Activated CD4-positive, alpha-beta memory T cell treated with anti-CD3 and anti-CD28 coated beads for 36 hours (primary cell): ENCODE results near the gene GRHL3. TPM values are rescaled to one million over a fixed set of nuclear protein-coding genes. Genes with fewer than 3 reads are reported as not detected.
A peak's percentile ranks its signal among the peaks of the same experiment; 100 is the strongest.

Experiments used
- CTCF ChIA-PET: fragments of 350-600 bp; sonication (Branson Sonifier 250); formaldehyde crosslinking; loops from one replicate; lab custom pipeline; 2021; ENCODE audit warnings: antibody characterized with exemption, inconsistent platforms; lab: Charles Lee
- POLR2A ChIA-PET: fragments of 350-600 bp; sonication (Branson Sonifier 250); formaldehyde crosslinking; loops from one replicate; lab custom pipeline; 2021; ENCODE audit warnings: antibody characterized with exemption; lab: Charles Lee
- DNase-seq: peaks from one replicate; pipeline ENCODE4 v3.0.0-alpha.2; 2020
- H3K27ac Mint-ChIP-seq: one replicate; pipeline ENCODE4 v1.8.0; 2021; ENCODE audit warnings: mixed read lengths
- H3K27me3 Mint-ChIP-seq: one replicate; pipeline ENCODE4 v1.8.0; 2021; ENCODE audit warnings: mixed read lengths
- H3K36me3 Mint-ChIP-seq: one replicate; pipeline ENCODE4 v1.8.0; 2021; ENCODE audit warnings: mixed read lengths
- H3K4me1 Mint-ChIP-seq: one replicate; pipeline ENCODE4 v1.8.0; 2021; ENCODE audit warnings: low read depth, mixed read lengths
- H3K4me3 Mint-ChIP-seq: one replicate; pipeline ENCODE4 v1.8.0; 2021; ENCODE audit warnings: mild to moderate bottlenecking, mixed read lengths
- H3K9me3 Mint-ChIP-seq: one replicate; pipeline ENCODE4 v1.8.0; 2021; ENCODE audit warnings: mixed read lengths
- intact Hi-C: fragments of 100-400 bp; cut with micrococcal nuclease; formaldehyde crosslinking; loops from one replicate; pipeline ENCODE4 v1.15.1; 2023
- total RNA-seq, 2 experiments: library from RNA; stranded (reverse); gene quantifications; one replicate each; pipeline ENCODE4 v1.2.3, GENCODE V29; 2021

Gene GRHL3
- total RNA-seq, 2 experiments from 2014 or later = not detected

- intact Hi-C loops = loop anchor here (1.0 to 2.0 kb wide), 3 partner anchors 14 to 110 kb away; no protein-coding TSS in a partner anchor
- POLR2A ChIA-PET = no interaction called here
- H3K4me3 Mint-ChIP-seq = no peak overlapping the region
- CTCF ChIA-PET = interaction anchor here (1.2 to 2.1 kb wide), 4 partner anchors 13 to 109 kb away, joined by 4 to 14 read pairs (median 6); no protein-coding TSS in a partner anchor
- H3K27me3 Mint-ChIP-seq = peaks cover 4% of the 10 kb centered on the region
- H3K36me3 Mint-ChIP-seq = no peaks in the 10 kb centered on the region
- no peaks in the 10 kb centered on the region for H3K9me3 Mint-ChIP-seq
- peaks cover 3% of the 10 kb centered on the region for H3K4me1 Mint-ChIP-seq
- no peak for DNase-seq
- H3K27ac Mint-ChIP-seq = no peak overlapping the region
Observed at GRCh38 chr1:24308365-24309015, 10.7 kb upstream of the GRHL3 start.

GRCh38 chr1:24309762-24310485 lies 9.2 kb upstream of the GRHL3 start:
- intact Hi-C loops = loop anchor here (1.0 to 2.0 kb wide), 3 partner anchors 12 to 111 kb away; no protein-coding TSS in a partner anchor
- Mint-ChIP-seq H3K4me1 (peaks cover 3% of the 10 kb centered on the region), H3K27ac (no peak overlapping the region), H3K9me3 (no peaks in the 10 kb centered on the region), H3K36me3 (no peaks in the 10 kb centered on the region), H3K27me3 (peaks cover 5% of the 10 kb centered on the region), H3K4me3 (no peak overlapping the region)
- ChIA-PET POLR2A (interaction anchor here (1.0 kb wide), 1 partner anchor 21 kb away, joined by 3 read pairs; no protein-coding TSS in a partner anchor), CTCF (interaction anchor here (1.3 to 2.1 kb wide), 5 partner anchors 11 to 111 kb away, joined by 3 to 14 read pairs (median 9); no protein-coding TSS in a partner anchor)
- peak; percentile 65 for DNase-seq

- H3K4me1 Mint-ChIP-seq = peaks cover 3% of the 10 kb centered on the region
- no peak overlapping the region for H3K27ac Mint-ChIP-seq
Observed at GRCh38 chr1:24311234-24311633, 7.9 kb upstream of the GRHL3 start.

GRCh38 chr1:24311741-24312140 lies 7.4 kb upstream of the GRHL3 start:
- H3K4me1 Mint-ChIP-seq = peaks cover 3% of the 10 kb centered on the region
- CTCF ChIA-PET = interaction anchor here (1.2 to 2.0 kb wide), 3 partner anchors 10 to 112 kb away, joined by 4 to 7 read pairs (median 7); no protein-coding TSS in a partner anchor
- no peak for DNase-seq
- no peak overlapping the region for H3K4me3 Mint-ChIP-seq
- no peaks in the 10 kb centered on the region for H3K36me3 Mint-ChIP-seq
- intact Hi-C loops = no loop called here
- no peaks in the 10 kb centered on the region for H3K9me3 Mint-ChIP-seq
- POLR2A ChIA-PET = no interaction called here
- H3K27me3 Mint-ChIP-seq = peaks cover 9% of the 10 kb centered on the region
- H3K27ac Mint-ChIP-seq = no peak overlapping the region

More at GRCh38 chr1:24311234-24311633, 7.9 kb upstream of the GRHL3 start:
- peaks cover 9% of the 10 kb centered on the region for H3K27me3 Mint-ChIP-seq
- H3K36me3 Mint-ChIP-seq = no peaks in the 10 kb centered on the region
- POLR2A ChIA-PET = no interaction called here
- CTCF ChIA-PET = no interaction called here
- H3K4me3 Mint-ChIP-seq = no peak overlapping the region
- H3K9me3 Mint-ChIP-seq = no peaks in the 10 kb centered on the region
- no peak for DNase-seq
- intact Hi-C loops = no loop called here

GRCh38 chr1:24315391-24315790 lies 3.8 kb upstream of the GRHL3 start:
- Mint-ChIP-seq H3K9me3 (no peaks in the 10 kb centered on the region), H3K36me3 (no peaks in the 10 kb centered on the region), H3K4me1 (peaks cover 18% of the 10 kb centered on the region), H3K27ac (no peak overlapping the region), H3K4me3 (no peak overlapping the region), H3K27me3 (peaks cover 32% of the 10 kb centered on the region)
- ChIA-PET POLR2A (no interaction called here), CTCF (no interaction called here)
- no peak for DNase-seq
- intact Hi-C loops = no loop called here

GRCh38 chr1:24316645-24317044 lies 2.5 kb upstream of the GRHL3 start:
- no peaks in the 10 kb centered on the region for H3K9me3 Mint-ChIP-seq
- no peaks in the 10 kb centered on the region for H3K36me3 Mint-ChIP-seq
- H3K4me3 Mint-ChIP-seq = no peak overlapping the region
- intact Hi-C loops = no loop called here
- ChIA-PET CTCF (no interaction called here), POLR2A (no interaction called here)
- no peak for DNase-seq
- peaks cover 44% of the 10 kb centered on the region for H3K27me3 Mint-ChIP-seq
- peaks cover 30% of the 10 kb centered on the region for H3K4me1 Mint-ChIP-seq
- no peak overlapping the region for H3K27ac Mint-ChIP-seq

GRCh38 chr1:24317081-24317480 lies 2.1 kb upstream of the GRHL3 start:
- Mint-ChIP-seq H3K36me3 (no peaks in the 10 kb centered on the region), H3K4me1 (peaks cover 31% of the 10 kb centered on the region), H3K27ac (no peak overlapping the region), H3K9me3 (no peaks in the 10 kb centered on the region), H3K4me3 (no peak overlapping the region), H3K27me3 (peaks cover 44% of the 10 kb centered on the region)
- POLR2A ChIA-PET = no interaction called here
- intact Hi-C loops = no loop called here
- CTCF ChIA-PET = no interaction called here
- DNase-seq = no peak

- Mint-ChIP-seq H3K4me1 (peaks cover 37% of the 10 kb centered on the region), H3K4me3 (no peak overlapping the region), H3K27ac (no peak overlapping the region), H3K9me3 (no peaks in the 10 kb centered on the region), H3K27me3 (peaks cover 52% of the 10 kb centered on the region), H3K36me3 (no peaks in the 10 kb centered on the region)
- POLR2A ChIA-PET = no interaction called here
- CTCF ChIA-PET = no interaction called here
- intact Hi-C loops = no loop called here
- no peak for DNase-seq
Observed at GRCh38 chr1:24317956-24318614, 1.1 kb upstream of the GRHL3 start.

- Mint-ChIP-seq H3K27ac (no peak overlapping the region), H3K36me3 (no peaks in the 10 kb centered on the region), H3K4me1 (peaks cover 37% of the 10 kb centered on the region), H3K9me3 (no peaks in the 10 kb centered on the region), H3K27me3 (peaks cover 55% of the 10 kb centered on the region), H3K4me3 (no peak overlapping the region)
- no peak for DNase-seq
- intact Hi-C loops = no loop called here
- ChIA-PET CTCF (interaction anchor here (1.7 kb wide), 1 partner anchor 120 kb away, joined by 7 read pairs; no protein-coding TSS in a partner anchor), POLR2A (no interaction called here)
Observed at GRCh38 chr1:24318615-24319311, 394 bp upstream of the GRHL3 start.

GRCh38 chr1:24319962-24320361 lies 805 bp downstream of the GRHL3 start:
- ChIA-PET CTCF (interaction anchor here (1.7 to 4.8 kb wide), 3 partner anchors 10 to 121 kb away, joined by 7 to 64 read pairs (median 14); no protein-coding TSS in a partner anchor), POLR2A (no interaction called here)
- Mint-ChIP-seq H3K4me3 (no peak overlapping the region), H3K4me1 (peaks cover 37% of the 10 kb centered on the region), H3K27me3 (peaks cover 60% of the 10 kb centered on the region), H3K27ac (no peak overlapping the region), H3K36me3 (no peaks in the 10 kb centered on the region), H3K9me3 (no peaks in the 10 kb centered on the region)
- intact Hi-C loops = loop anchor here (2.0 to 5.0 kb wide), 4 partner anchors 31 to 169 kb away; no protein-coding TSS in a partner anchor
- no peak for DNase-seq

- Mint-ChIP-seq H3K4me1 (peaks cover 37% of the 10 kb centered on the region), H3K27ac (no peak overlapping the region), H3K9me3 (no peaks in the 10 kb centered on the region), H3K27me3 (peaks cover 65% of the 10 kb centered on the region), H3K4me3 (peak overlapping the region; percentile 65), H3K36me3 (no peaks in the 10 kb centered on the region)
- ChIA-PET CTCF (interaction anchor here (1.0 to 4.8 kb wide), 7 partner anchors 9 to 171 kb away, joined by 4 to 64 read pairs (median 10); no protein-coding TSS in a partner anchor), POLR2A (interaction anchor here (1.7 kb wide), 1 partner anchor 45 kb away, joined by 4 read pairs; no protein-coding TSS in a partner anchor)
- peak; percentile 39 for DNase-seq
- intact Hi-C loops = loop anchor here (2.0 to 5.0 kb wide), 4 partner anchors 30 to 170 kb away; no protein-coding TSS in a partner anchor
Observed at GRCh38 chr1:24321126-24321525, 2.0 kb downstream of the GRHL3 start.
